ENCODE results near the gene SRI.

- TF ChIP-seq POLR2A (IDR thresholded peaks at IDR 0.05) (no peak), CTCF (IDR thresholded peaks at IDR 0.05) (no peak)
These were observed 19.0 kb downstream of the SRI start for GRCh38 chr7:88200789-88201188.
